VCaP (cell line): ENCODE data around the gene CNKSR3.

Experiments
- H3K27ac ChIP-seq: fragments of 450-650 bp; 2 replicates; pipeline ENCODE4 v1.5.1; 2017
- CTCF ChIP-seq: fragments of 450-650 bp; conservative IDR thresholded peaks from 2 replicates; pipeline ENCODE4 v1.5.1; 2017; ENCODE audit warnings: mild to moderate bottlenecking, moderate library complexity

CNKSR3 gene

GRCh38 chr6:154502553-154502952, 7.9 kb downstream of the CNKSR3 start:
- TF ChIP-seq CTCF = no peak
- no peak overlapping the region for H3K27ac ChIP-seq

GRCh38 chr6:154501578-154501868, 9.0 kb downstream of the CNKSR3 start:
- no peak for TF ChIP-seq CTCF
- no peak overlapping the region for H3K27ac ChIP-seq

GRCh38 chr6:154500769-154501577, 9.5 kb downstream of the CNKSR3 start:
- H3K27ac ChIP-seq = no peak overlapping the region
- peak; percentile 28; the same call in 1 of the 2 replicates for TF ChIP-seq CTCF

- H3K27ac ChIP-seq = no peak overlapping the region
- no peak for TF ChIP-seq CTCF
Observed at GRCh38 chr6:154499855-154500589, 10.5 kb downstream of the CNKSR3 start.

- TF ChIP-seq CTCF = no peak
- H3K27ac ChIP-seq = no peak overlapping the region
Observed at GRCh38 chr6:154498340-154498934, 12.0 kb downstream of the CNKSR3 start.

- H3K27ac ChIP-seq = no peak overlapping the region
- no peak for TF ChIP-seq CTCF
Observed at GRCh38 chr6:154496793-154497517, 13.5 kb downstream of the CNKSR3 start.

- H3K27ac ChIP-seq = no peak overlapping the region
- no peak for TF ChIP-seq CTCF
Observed at GRCh38 chr6:154496186-154496585, 14.3 kb downstream of the CNKSR3 start.
